HEK293 (cell line): ENCODE data around the gene SLC35E3.

Experiments
- CTCF ChIP-seq: fragments of 450-650 bp; formaldehyde crosslinking; IDR thresholded peaks from 2 replicates; pipeline ENCODE4 v1.5.1; 2016; ENCODE audit warnings: missing biosample characterization, missing genetic modification characterization
- PRDM10 ChIP-seq: fragments of 450-650 bp; formaldehyde crosslinking; IDR thresholded peaks from 2 replicates; pipeline ENCODE4 v1.5.1; 2016; ENCODE audit warnings: missing biosample characterization, missing genetic modification characterization
- PRDM4 ChIP-seq: fragments of 450-650 bp; formaldehyde crosslinking; IDR thresholded peaks from 2 replicates; pipeline ENCODE4 v1.5.1; 2017; ENCODE audit warnings: missing biosample characterization, missing genetic modification characterization
- ZBTB11 ChIP-seq: fragments of 450-650 bp; formaldehyde crosslinking; conservative IDR thresholded peaks from 2 replicates; pipeline ENCODE4 v1.5.1; 2016; ENCODE audit warnings: low read depth, missing biosample characterization, missing genetic modification characterization
- ZBTB26 ChIP-seq: fragments of 450-650 bp; formaldehyde crosslinking; optimal IDR thresholded peaks from 2 replicates; pipeline ENCODE3; 2016; ENCODE audit warnings: missing biosample characterization, mild to moderate bottlenecking, missing genetic modification characterization
- ZBTB8A ChIP-seq: fragments of 450-650 bp; formaldehyde crosslinking; IDR thresholded peaks from 2 replicates; pipeline ENCODE4 v1.5.1; 2016; ENCODE audit warnings: missing biosample characterization, missing genetic modification characterization
- ZNF274 ChIP-seq, 2 experiments: fragments of 200-500 bp in 1 of 2; fragments of 450-650 bp in 1 of 2; sonication (Bioruptor generic) in 1 of 2; formaldehyde crosslinking in 1 of 2; IDR thresholded peaks; 2 replicates each; pipeline versions ENCODE4 v1.5.1 to v1.6.1; 2014 to 2016; ENCODE audit warnings: borderline replicate concordance in 1 of 2, inconsistent platforms in 1 of 2, low read length in 1 of 2, missing biosample characterization in 1 of 2, missing genetic modification characterization in 1 of 2
- ZNF292 ChIP-seq: fragments of 450-650 bp; formaldehyde crosslinking; IDR thresholded peaks from 2 replicates; pipeline ENCODE4 v1.5.1; 2016; ENCODE audit warnings: low read depth, missing biosample characterization, missing genetic modification characterization, borderline replicate concordance
- ZNF521 ChIP-seq: fragments of 450-650 bp; formaldehyde crosslinking; IDR thresholded peaks from 2 replicates; pipeline ENCODE4 v1.5.1; 2017; ENCODE audit warnings: missing biosample characterization, mild to moderate bottlenecking, missing genetic modification characterization

GRCh38 chr12:68749443-68749842 is 3.5 kb downstream of the SLC35E3 start:
- TF ChIP-seq ZBTB11 (tag by site-specific recombination) (no peak), CTCF (no peak), ZNF521 (tag by site-specific recombination) (no peak), ZNF292 (no peak), PRDM10 (tag by site-specific recombination) (no peak), ZNF274 (IDR thresholded peaks at IDR 0.05; ENCODE audit: low read length) (no peak), ZNF274 (tag by site-specific recombination; IDR thresholded peaks at IDR 0.05; ENCODE audit: borderline replicate concordance) (no peak), PRDM4 (no peak), ZBTB26 (tag by site-specific recombination) (no peak), ZBTB8A (tag by site-specific recombination) (no peak)
